ENCODE measurements around the gene ASNS. TPM values are rescaled to one million over a fixed set of nuclear protein-coding genes. Genes with fewer than 3 reads are reported as not detected.

Gene ASNS
- total and polyA plus RNA-seq, 10 of the 15 experiments (the other 5 are each of a cell fraction or from before 2014, with no cell fraction given) = 33.1 to 105 (median 67.4) TPM

DNA sequence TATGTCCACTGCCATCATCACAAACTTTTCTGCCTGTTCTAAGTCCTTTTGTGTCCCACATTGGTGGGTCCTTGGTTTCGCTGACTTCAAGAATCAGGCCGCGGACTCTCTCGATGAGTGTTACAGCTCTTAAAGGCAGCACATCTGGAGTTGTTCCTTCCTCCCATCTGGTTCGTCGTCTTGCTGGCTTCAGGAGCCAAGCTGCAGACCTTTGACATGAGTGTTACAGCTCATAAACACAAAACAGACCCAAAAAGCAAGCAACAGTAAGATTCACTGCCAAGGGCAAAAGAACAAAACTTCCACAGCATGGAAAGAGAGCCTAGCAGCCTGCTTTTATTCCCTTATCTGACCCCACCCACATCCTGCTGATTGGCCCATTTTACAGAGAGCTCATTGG, 30.2 kb downstream of the ASNS start (continued):
- no peak for TF ChIP-seq SIX5 (IDR thresholded peaks at IDR 0.05; ENCODE audit: low read depth, low read length, severe bottlenecking)

DNA sequence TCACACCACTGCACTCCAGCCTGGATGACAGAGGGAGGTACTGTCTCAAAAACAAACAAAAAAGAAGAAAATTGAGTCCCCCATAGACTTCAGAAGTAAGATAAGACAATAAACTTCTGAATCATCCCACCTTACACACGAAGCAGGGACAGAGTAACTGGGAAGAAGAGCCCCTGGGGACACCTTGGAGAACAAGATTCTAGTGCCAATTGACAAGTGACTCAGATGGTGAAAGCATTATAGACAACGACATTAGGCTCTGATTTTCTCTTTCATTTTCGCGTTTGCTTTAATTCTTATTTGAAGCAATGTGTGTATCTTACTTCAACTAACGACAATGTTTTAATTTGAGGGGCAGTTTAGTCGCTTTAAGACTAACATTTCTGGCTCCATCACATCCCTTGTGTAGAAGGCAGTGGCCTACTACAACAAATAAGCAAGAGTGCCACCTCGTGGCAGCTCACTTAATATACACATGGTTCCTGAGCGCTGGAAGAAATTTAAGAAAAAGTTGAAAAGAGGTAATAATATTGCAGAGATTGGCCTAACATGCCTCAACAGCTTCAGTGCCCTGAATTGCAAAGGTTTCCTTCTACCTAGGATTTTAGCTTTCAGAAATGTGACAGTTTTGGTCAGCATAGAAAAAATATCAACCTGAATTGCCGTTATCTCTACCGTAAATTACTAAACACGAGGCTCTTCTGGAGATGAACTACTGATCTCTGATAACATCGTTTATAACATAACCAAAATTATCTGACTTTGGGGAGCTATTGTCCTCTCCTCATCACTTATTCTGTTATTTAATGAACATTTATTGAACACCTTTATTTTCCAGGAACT, 36.7 kb downstream of the ASNS start:
- ATAC-seq (peak; percentile 97), DNase-seq (ENCODE audit: low read depth, low spot score) (peak; percentile 9), FAIRE-seq (peak; percentile 81)
- RAD21 ChIA-PET (ENCODE audit: unreplicated experiment) = interaction anchor here (0.6 to 2.3 kb wide), 7 partner anchors 16 to 808 kb away, joined by 3 to 7 read pairs (median 3); no protein-coding TSS in a partner anchor
- Histone ChIP-seq H3K4me1 (ENCODE audit: control insufficient read depth, insufficient read depth, low read length) (no peaks in the 10 kb centered on the region), H3K4me3 (no peak overlapping the region), H3K79me2 (ENCODE audit: control insufficient read depth, insufficient read depth, low read length) (no peaks in the 10 kb centered on the region), H4K20me1 (ENCODE audit: control insufficient read depth, insufficient read depth) (no peaks in the 10 kb centered on the region), H3K4me2 (ENCODE audit: control insufficient read depth, insufficient read depth) (no peak overlapping the region), H3K9me3 (replicated peaks; ENCODE audit: control insufficient read depth, insufficient read depth, low read length) (no peaks in the 10 kb centered on the region), H2AFZ (ENCODE audit: control insufficient read depth, low read depth, low read length) (no peak overlapping the region), H3K9ac (ENCODE audit: control insufficient read depth, insufficient read depth, low read length) (no peak overlapping the region), H3K36me3 (ENCODE audit: control insufficient read depth in 2 of 2, insufficient read depth in 2 of 2, low read length in 1 of 2) (no peaks in the 10 kb centered on the region), H3K27ac (ENCODE audit: control insufficient read depth, insufficient read depth) (no peak overlapping the region), H3K27me3 (replicated peaks in 1 of 2; ENCODE audit: control insufficient read depth in 2 of 2, insufficient read depth in 2 of 2, low read length in 1 of 2) (no peaks in the 10 kb centered on the region)
- no TSS peak for BruUV-seq (replicated peaks)
- POLR2A ChIA-PET = interaction anchor here (0.6 kb wide), 1 partner anchor 547 kb away, joined by 8 read pairs; no protein-coding TSS in a partner anchor
- intact Hi-C loops (cut with micrococcal nuclease; ENCODE audit: unreplicated experiment) (loop anchor here (1.0 kb wide), 4 partner anchors 336 to 1919 kb away; no protein-coding TSS in a partner anchor), in situ Hi-C loops (cut with MboI) (loop anchor here (5.0 to 10.0 kb wide), 3 partner anchors 333 to 1921 kb away; no protein-coding TSS in a partner anchor)
- TF ChIP-seq RAD21 (IDR thresholded peaks at IDR 0.05; ENCODE audit: insufficient read depth, low read depth, low read length) (peak; percentile 80), CBX5 (IDR thresholded peaks at IDR 0.05; ENCODE audit: low read depth) (no peak), CEBPB (IDR thresholded peaks at IDR 0.05; ENCODE audit: borderline replicate concordance in 1 of 2, low read depth in 2 of 2, low read length in 2 of 2) (no peak), SMC3 (IDR thresholded peaks at IDR 0.05; ENCODE audit: borderline replicate concordance, low read length) (peak; percentile 82), PML (IDR thresholded peaks at IDR 0.05; ENCODE audit: low read length) (no peak)
- TF ChIP-seq, protein P1, sequence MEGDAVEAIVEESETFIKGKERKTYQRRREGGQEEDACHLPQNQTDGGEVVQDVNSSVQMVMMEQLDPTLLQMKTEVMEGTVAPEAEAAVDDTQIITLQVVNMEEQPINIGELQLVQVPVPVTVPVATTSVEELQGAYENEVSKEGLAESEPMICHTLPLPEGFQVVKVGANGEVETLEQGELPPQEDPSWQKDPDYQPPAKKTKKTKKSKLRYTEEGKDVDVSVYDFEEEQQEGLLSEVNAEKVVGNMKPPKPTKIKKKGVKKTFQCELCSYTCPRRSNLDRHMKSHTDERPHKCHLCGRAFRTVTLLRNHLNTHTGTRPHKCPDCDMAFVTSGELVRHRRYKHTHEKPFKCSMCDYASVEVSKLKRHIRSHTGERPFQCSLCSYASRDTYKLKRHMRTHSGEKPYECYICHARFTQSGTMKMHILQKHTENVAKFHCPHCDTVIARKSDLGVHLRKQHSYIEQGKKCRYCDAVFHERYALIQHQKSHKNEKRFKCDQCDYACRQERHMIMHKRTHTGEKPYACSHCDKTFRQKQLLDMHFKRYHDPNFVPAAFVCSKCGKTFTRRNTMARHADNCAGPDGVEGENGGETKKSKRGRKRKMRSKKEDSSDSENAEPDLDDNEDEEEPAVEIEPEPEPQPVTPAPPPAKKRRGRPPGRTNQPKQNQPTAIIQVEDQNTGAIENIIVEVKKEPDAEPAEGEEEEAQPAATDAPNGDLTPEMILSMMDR (IDR thresholded peaks at IDR 0.05 in 2 of 3, conservative IDR thresholded peaks at IDR 0.05 in 1 of 3; ENCODE audit: control insufficient read depth in 2 of 3, extremely low read depth in 1 of 3, insufficient read depth in 1 of 3, low read depth in 3 of 3, low read length in 3 of 3) = peak; percentile 29 to 68 (median 63); a peak in 5 of 6 replicates
- TF ChIP-seq, protein P2, sequence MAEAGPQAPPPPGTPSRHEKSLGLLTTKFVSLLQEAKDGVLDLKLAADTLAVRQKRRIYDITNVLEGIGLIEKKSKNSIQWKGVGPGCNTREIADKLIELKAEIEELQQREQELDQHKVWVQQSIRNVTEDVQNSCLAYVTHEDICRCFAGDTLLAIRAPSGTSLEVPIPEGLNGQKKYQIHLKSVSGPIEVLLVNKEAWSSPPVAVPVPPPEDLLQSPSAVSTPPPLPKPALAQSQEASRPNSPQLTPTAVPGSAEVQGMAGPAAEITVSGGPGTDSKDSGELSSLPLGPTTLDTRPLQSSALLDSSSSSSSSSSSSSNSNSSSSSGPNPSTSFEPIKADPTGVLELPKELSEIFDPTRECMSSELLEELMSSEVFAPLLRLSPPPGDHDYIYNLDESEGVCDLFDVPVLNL (IDR thresholded peaks at IDR 0.05; ENCODE audit: low read depth, low read length) = no peak
- SMC1A ChIA-PET (ENCODE audit: uncharacterized antibody, unreplicated experiment) = interaction anchor here (0.9 to 3.5 kb wide), 12 partner anchors 8 to 733 kb away, joined by 3 to 17 read pairs (median 4); no protein-coding TSS in a partner anchor
- 25% methylated on average over 12 of the region's 12 CpGs for WGBS (ENCODE audit: insufficient coverage, insufficient replicate concordance, low lambda C conversion rate, missing lambda C conversion rate)
- CTCF ChIA-PET = interaction anchor here (0.5 to 3.4 kb wide), 24 partner anchors 10 to 730 kb away, joined by 3 to 35 read pairs (median 4); partner anchors contain the start of gene ASNS

Measured in GM12878 (cell line).